Activated T-cell treated with anti-CD3 and anti-CD28 coated beads for 4 hours (primary cell): Measurements from ENCODE around the gene NFATC1.

Experiments
- DNase-seq: peaks from one replicate; pipeline ENCODE4 v3.0.0-alpha.2; 2020

Gene NFATC1

DNA sequence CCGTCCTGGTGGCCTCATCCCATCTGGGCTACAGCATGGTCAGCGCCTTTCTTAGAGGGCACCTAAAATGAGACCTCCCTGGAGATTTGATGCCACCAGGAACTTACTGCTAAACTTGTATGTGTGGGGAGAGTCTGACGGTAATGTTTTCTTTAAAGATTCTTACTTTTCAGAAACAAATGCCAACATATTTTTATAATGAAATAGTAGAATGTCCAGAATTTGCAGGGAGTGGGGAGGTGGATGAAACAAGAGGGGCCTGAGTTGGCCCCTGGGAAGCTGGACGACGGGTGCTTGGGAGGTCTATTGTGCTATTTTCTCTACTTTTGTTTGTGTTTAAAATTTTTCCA, 165.1 kb downstream of the NFATC1 start:
- DNase-seq = no peak

- DNase-seq = no peak
These were observed 168.2 kb downstream of the NFATC1 start for GRCh38 chr18:79563949-79564348.

DNA sequence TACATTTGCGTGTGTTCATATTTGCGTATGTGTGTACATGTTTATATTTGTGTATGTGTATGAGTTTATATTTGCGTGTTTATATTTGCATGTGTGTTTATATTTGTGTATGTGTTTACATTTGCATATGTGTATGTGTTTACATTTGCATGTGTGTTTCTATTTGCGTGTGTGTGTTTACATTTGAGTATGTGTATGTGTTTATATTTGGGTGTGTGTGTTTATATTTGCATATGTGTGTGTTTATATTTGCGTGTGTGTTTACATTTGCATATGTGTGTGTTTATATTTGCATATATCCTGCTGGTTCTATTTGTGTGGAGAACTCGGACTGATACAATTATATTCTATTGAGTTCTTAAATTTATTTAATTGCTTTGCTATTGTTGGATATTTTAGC, 168.7 kb downstream of the NFATC1 start:
- no peak for DNase-seq

GRCh38 chr18:79566771-79567431, 171.2 kb downstream of the NFATC1 start:
- no peak for DNase-seq

- DNase-seq = no peak
These were observed 171.9 kb downstream of the NFATC1 start for GRCh38 chr18:79567481-79568147.

- DNase-seq = no peak
These were observed 172.9 kb downstream of the NFATC1 start for GRCh38 chr18:79568543-79569205.

- no peak for DNase-seq
These were observed 174.0 kb downstream of the NFATC1 start for GRCh38 chr18:79569720-79570119.

DNA sequence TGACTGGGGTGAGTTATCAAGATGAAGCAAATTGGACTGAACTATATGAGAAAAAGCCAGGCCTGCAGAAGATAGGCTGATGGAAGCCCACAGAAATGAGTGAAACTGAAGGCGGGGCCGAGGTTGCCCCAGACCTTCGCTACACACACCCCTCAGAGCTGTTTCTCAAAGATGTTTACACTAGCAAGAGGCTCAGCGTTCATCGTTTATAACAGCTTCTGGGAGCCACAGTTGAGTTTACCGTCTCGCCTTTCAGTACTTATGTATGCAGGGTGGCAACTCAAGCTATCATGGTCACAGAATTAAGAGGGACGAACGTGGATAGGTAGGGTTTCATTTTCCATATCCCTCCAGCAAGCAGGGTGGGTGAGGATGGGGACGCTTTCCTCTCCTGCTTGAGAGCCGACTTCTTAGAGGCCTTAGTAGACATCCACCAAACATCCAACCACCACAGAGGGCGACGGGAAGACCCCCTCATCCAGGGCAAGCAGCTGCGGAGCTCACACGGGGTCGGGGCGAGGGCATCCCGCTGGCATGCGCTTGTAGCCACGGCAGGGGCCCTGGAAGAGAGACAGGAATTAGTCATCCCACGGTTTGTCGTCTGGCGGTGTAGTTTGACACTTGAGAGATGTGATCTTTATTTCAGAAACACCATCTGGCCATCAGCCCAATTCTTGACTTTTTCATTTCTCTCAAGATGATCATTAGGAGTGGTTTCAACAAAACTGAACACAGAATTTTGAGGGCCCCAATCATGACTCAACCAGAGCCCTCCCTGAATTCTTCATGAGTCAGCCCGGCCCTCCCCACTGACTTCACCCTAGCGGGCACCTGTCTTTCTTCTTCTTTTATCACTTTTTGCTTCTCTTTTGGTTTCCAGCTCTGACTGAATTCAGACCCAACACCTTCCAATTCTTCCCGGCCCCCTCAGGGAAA, 174.8 kb downstream of the NFATC1 start:
- DNase-seq = no peak

DNA sequence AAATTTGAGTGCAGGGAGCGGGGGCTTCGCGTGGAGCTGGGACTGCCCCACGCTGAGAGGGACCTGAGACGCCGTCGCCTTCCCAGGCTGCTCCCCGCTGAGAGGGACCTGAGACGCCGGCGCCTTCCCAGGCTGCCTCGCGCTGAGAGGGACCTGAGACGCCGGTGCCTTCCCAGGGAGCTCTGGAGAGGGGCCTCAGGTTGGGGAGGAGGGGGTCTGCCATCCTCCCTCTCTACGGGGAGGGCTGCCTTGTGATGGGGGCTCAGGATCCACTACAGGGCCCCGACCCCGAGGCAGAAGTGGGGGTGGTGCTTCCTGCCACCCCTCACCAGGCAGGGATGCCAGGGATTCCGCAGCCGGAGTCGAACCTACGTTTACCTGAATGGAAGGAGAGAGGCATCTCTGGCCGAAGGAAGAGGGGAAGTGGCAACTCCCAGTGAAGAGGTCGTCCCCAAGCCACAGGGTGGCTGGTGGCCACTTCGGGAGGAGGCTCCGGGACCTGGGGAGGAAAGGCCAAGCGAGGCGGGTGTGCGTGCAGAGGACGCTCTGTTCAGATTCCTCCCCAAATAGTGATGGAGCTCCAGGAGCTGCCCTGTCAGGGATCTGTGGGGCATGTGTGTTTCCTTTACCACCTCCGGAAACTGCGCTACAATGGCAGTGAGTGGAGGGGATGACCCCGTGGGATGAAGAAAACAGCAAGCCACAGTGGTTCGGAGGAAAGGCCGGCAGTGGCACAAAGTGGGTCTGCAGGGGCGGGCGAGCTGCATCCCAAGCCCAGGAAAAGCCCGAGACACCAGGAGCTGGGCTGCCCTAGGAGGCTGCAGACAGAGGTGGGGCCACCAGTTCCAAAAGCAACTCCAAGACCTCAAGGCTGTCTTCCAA, 175.7 kb downstream of the NFATC1 start:
- no peak for DNase-seq

GRCh38 chr18:79572093-79572780, 176.5 kb downstream of the NFATC1 start:
- no peak for DNase-seq

GRCh38 chr18:79572848-79573451, 177.2 kb downstream of the NFATC1 start:
- no peak for DNase-seq

DNA sequence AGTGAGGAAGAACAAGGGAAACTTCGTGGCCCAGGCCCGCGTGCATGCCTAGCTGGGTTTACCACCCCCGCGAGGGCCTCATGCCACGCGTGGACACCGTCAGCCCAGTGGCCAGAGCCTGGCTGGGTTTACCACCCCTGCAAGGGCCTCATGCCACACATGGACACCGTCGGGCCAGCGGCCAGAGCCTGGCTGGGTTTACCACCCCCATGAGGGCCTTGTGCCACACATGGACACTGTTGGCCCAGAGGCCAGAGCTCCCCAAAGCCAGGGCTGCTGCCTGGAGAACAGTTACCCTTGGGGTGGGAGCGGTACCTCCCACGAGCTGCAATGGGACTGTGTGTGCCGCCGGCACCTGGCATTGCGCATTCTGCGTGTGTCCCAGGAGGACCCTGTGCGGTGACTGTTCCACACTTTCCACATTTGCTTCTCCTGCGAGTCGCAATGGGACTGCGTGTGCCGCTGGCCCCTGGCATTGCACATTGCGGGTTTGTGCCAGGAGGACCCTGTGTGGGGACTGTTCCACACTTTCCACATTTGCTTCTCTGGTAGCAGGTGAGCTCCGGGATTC, 178.3 kb downstream of the NFATC1 start:
- DNase-seq = no peak

- no peak for DNase-seq
These were observed 179.3 kb downstream of the NFATC1 start for GRCh38 chr18:79574938-79575525.

GRCh38 chr18:79575891-79576685, 180.4 kb downstream of the NFATC1 start:
- no peak for DNase-seq

DNA sequence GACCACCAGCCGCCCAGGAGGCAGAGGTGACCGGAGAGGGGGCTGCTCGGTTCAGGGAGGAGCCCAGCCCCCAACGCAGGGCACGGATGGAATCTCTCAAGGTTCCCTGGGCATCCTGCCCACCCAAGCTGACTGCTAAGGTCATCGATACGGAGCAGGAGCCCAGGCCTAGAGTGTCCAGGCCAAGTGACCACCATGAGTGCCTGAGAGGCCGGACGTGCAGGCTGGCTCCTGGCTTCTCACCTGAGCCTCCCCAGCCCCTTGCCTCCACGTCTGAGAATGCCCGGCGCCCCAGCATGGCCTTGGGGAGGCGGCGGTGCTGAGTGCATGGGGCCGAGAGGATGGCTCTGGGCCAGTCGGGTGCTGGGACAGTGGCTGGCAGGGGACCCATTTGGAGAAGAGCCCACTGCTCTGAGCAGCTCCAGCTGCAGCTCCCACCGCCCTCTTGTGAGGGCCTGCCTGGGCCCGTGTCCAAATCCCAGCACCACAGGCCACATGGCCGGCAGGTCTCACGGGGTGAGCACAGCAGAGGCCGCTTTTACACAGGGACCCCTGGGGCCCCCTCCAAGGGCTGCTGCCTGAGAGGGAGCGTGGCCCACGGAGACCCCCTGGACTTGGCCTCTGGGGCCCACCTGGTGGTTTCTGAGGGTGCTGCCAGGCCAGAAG, 181.1 kb downstream of the NFATC1 start:
- no peak for DNase-seq

DNA sequence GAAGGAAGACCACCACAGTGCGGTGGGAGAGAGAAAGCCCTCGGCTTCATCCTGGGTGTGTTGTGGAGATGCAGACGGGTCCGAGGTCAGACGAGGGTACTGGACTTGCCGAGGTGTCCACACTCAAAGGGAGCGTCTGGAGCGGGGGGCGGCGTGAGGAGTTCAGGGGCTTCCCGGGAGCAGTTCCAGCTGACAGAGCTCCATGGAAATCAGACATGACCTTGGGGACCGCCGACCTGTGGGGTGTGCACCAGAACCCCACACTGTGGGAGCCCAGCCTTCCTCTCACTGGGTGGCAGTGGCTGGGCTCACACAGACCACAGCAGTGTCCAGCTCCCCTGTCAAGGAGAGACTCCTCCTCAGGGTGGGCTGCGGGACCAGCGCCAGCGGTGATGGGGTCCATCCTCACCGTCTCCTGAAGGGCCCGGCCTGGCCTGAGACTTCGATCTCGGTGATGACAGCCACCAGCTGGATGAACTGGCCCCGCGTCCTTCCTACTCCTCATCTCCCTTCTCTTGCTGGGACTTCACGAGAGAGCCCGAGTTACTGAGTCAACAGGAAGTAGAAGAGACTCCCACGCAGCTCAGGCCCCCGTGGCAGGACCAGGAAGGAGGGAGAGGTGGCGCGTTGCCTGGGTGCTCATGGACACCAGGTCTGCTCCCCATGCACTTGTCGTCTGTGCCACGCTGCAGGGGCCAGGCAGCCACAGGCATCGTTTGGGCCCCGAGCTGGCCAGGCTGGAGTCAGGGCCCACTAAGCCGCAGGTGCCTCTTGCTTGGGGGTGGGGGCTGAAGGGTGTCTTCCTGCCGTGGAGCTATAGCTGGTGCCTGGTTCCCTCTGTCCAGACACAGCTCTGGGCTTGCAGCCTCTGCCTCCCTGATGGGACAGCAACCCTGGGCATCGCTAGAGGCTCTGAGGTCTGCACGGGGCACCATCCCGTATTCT, 182.0 kb downstream of the NFATC1 start:
- DNase-seq = no peak

GRCh38 chr18:79578396-79579260, 182.9 kb downstream of the NFATC1 start:
- DNase-seq = no peak
